Occipital lobe (tissue), 2 donors: ENCODE data around the gene MS4A18. TPM values are rescaled to one million over a fixed set of nuclear protein-coding genes. Genes with fewer than 3 reads are reported as not detected.
"Not testable (repeated sequence)": the region's sequence is repeated elsewhere in the genome, so short reads cannot be mapped to it uniquely, and the experiment has no call there.

ENCODE experiments used
- DNase-seq: peaks from one replicate; lab custom pipeline; 2025; lab: John Stamatoyannopoulos, UW
- total RNA-seq: library from RNA; depleted of rRNA; stranded (reverse); fragments of >200 nt; gene quantifications from one replicate; pipeline ENCODE4 v1.2.3, GENCODE V29; 2014

MS4A18 gene
- total RNA-seq, result not detected

GRCh38 chr11:60724420-60724819 is at the start of gene MS4A18:
Gene MS4A18 (plus strand): TSS chr11:60724720.
- no peak for DNase-seq

GRCh38 chr11:60678231-60678630 is 46.3 kb upstream of the MS4A18 start:
- not testable (repeated sequence) for DNase-seq

- DNase-seq, result no peak
Measured at GRCh38 chr11:60679879-60680278, 44.6 kb upstream of the MS4A18 start.

GRCh38 chr11:60680455-60681119 is 43.9 kb upstream of the MS4A18 start:
- no peak for DNase-seq

GRCh38 chr11:60684541-60684848 is 40.0 kb upstream of the MS4A18 start:
- not testable (repeated sequence) for DNase-seq

- no peak for DNase-seq
Measured at GRCh38 chr11:60691661-60692060, 32.9 kb upstream of the MS4A18 start.

- DNase-seq, result no peak
Measured at GRCh38 chr11:60699284-60699691, 25.2 kb upstream of the MS4A18 start, which contains the start of gene MS4A8. Gene MS4A8 (plus strand): TSS chr11:60699612. CDS start chr11:60700861, 1,249 bp downstream.

- no peak for DNase-seq
Measured at GRCh38 chr11:60699936-60700335, 24.6 kb upstream of the MS4A18 start.

GRCh38 chr11:60700689-60701468 is 23.6 kb upstream of the MS4A18 start:
- no peak for DNase-seq

GRCh38 chr11:60701469-60701818 is 23.1 kb upstream of the MS4A18 start:
- no peak for DNase-seq

GRCh38 chr11:60703374-60703773 is 21.1 kb upstream of the MS4A18 start:
- DNase-seq, result no peak

GRCh38 chr11:60705895-60706294 is 18.6 kb upstream of the MS4A18 start:
- DNase-seq, result no peak

- no peak for DNase-seq
Measured at GRCh38 chr11:60706931-60707330, 17.6 kb upstream of the MS4A18 start.

- no peak for DNase-seq
Measured at GRCh38 chr11:60710482-60710881, 14.0 kb upstream of the MS4A18 start.

GRCh38 chr11:60711276-60711675 is 13.2 kb upstream of the MS4A18 start:
- no peak for DNase-seq

GRCh38 chr11:60713423-60713822 is 11.1 kb upstream of the MS4A18 start:
- DNase-seq, result not testable (repeated sequence)

- no peak for DNase-seq
Measured at GRCh38 chr11:60717956-60718355, 6.6 kb upstream of the MS4A18 start.

- DNase-seq, result no peak
Measured at GRCh38 chr11:60718524-60719316, 5.8 kb upstream of the MS4A18 start.

- DNase-seq, result no peak
Measured at GRCh38 chr11:60719391-60719790, 5.1 kb upstream of the MS4A18 start.

- DNase-seq, result no peak
Measured at GRCh38 chr11:60720460-60720859, 4.1 kb upstream of the MS4A18 start.

GRCh38 chr11:60725592-60725991 is 1.1 kb downstream of the MS4A18 start:
- DNase-seq, result no peak

- DNase-seq, result no peak
Measured at GRCh38 chr11:60731586-60731985, 7.1 kb downstream of the MS4A18 start.
